HepG2 (cell line): ENCODE data around the gene TMEM132D. TPM values are rescaled to one million over a fixed set of nuclear protein-coding genes. Genes with fewer than 3 reads are reported as not detected.

Experiments
- ATAC-seq: fragments of 200-7000 bp; cut with Tn5 transposase; 3 replicates; pipeline ENCODE4 v1.9.1; 2020; ENCODE audit warnings: mild to moderate bottlenecking, moderate library complexity
- BruUV-seq: library from RNA; stranded (reverse); fragments of 400-500 nt; replicated peaks from 2 replicates; lab custom pipeline; 2021; lab: Mats Ljungman, UMichigan
- CTCF ChIA-PET: fragments of 300-600 bp; formaldehyde crosslinking; extraction: SDS; loops from one replicate; lab custom pipeline; 2021; ENCODE audit warnings: low total read pairs, inconsistent platforms, low intra/inter-chr PET ratio; lab: Yijun Ruan, JAX
- POLR2A ChIA-PET: fragments of 350-600 bp; sonication (Branson Sonifier 250); formaldehyde crosslinking; loops from one replicate; lab custom pipeline; 2020; ENCODE audit warnings: antibody characterized with exemption, inconsistent platforms; lab: Yijun Ruan, JAX
- DNase-seq: peaks from one replicate; pipeline ENCODE4 v3.0.0-alpha.2; 2015; ENCODE audit warnings: low spot score
- FAIRE-seq: peaks from 3 replicates; lab custom pipeline; 2011; peaks lifted over from hg19 to GRCh38; lab: Jason Lieb, UNC
- H2AFZ ChIP-seq: one replicate; pipeline ENCODE4 v1.6.1; 2011; ENCODE audit warnings: low read length, inconsistent platforms
- H3K27ac ChIP-seq: fragments of 300-600 bp; 3 replicates; pipeline ENCODE4 v1.8.0; 2011; ENCODE audit warnings: mixed run types, mild to moderate bottlenecking, mixed read lengths, low read length, inconsistent platforms; ENCODE audit not compliant: insufficient read depth; ENCODE audit errors: extremely low read length
- H3K27me3 ChIP-seq, 2 experiments: fragments of 200-600 bp in 1 of 2; 2 replicates in 1 of 2; 3 replicates in 1 of 2; pipeline versions ENCODE4 v1.6.0 to v1.8.0; 2011; ENCODE audit warnings: low read length in 2 of 2, mild to moderate bottlenecking in 2 of 2, moderate library complexity in 2 of 2, inconsistent platforms in 1 of 2; ENCODE audit not compliant: insufficient read depth in 2 of 2, control insufficient read depth in 1 of 2
- H3K36me3 ChIP-seq, 2 experiments: fragments of 200-600 bp in 1 of 2; replicated peaks in 1 of 2; 2 replicates in 1 of 2; 3 replicates in 1 of 2; pipeline versions ENCODE4 v1.5.1 to v1.8.0; 2011; ENCODE audit warnings: low read length in 2 of 2, inconsistent platforms in 1 of 2; ENCODE audit not compliant: insufficient read depth in 2 of 2, control insufficient read depth in 1 of 2
- H3K4me1 ChIP-seq: 2 replicates; pipeline ENCODE4 v1.5.1; 2012; ENCODE audit warnings: low read length, inconsistent platforms; ENCODE audit not compliant: insufficient read depth
- H3K4me2 ChIP-seq: 2 replicates; pipeline ENCODE4 v1.6.0; 2011; ENCODE audit warnings: low read depth, low read length, inconsistent platforms
- H3K4me3 ChIP-seq, 3 experiments: fragments of 200-600 bp in 1 of 3; sonication (generic), shearing (Covaris generic) in 1 of 3; replicated peaks in 1 of 3; 2 replicates each; pipeline ENCODE4 v1.5.1; 2011 to 2016; ENCODE audit warnings: low read length in 3 of 3, inconsistent platforms in 2 of 3, low read depth in 2 of 3, mild to moderate bottlenecking in 2 of 3, control low read depth in 1 of 3, mixed read lengths in 1 of 3; ENCODE audit not compliant: insufficient read depth in 1 of 3
- H3K79me2 ChIP-seq: one replicate; pipeline ENCODE4 v1.6.1; 2011; ENCODE audit warnings: low read length, inconsistent platforms; ENCODE audit not compliant: insufficient read depth
- H3K9ac ChIP-seq: 2 replicates; pipeline ENCODE4 v1.6.0; 2011; ENCODE audit warnings: mild to moderate bottlenecking, low read depth, low read length, inconsistent platforms; ENCODE audit not compliant: insufficient read depth
- H3K9me3 ChIP-seq: 2 replicates; pipeline ENCODE4 v1.5.1; 2012; ENCODE audit warnings: mild to moderate bottlenecking, low read length
- H4K20me1 ChIP-seq: 2 replicates; pipeline ENCODE4 v1.6.0; 2011; ENCODE audit warnings: inconsistent platforms, mild to moderate bottlenecking, low read length, moderate library complexity; ENCODE audit not compliant: insufficient read depth
- HNRNPH1 ChIP-seq: fragments of 200-400 bp; formaldehyde crosslinking; optimal IDR thresholded peaks from 2 replicates; pipeline ENCODE3; 2017; ENCODE audit warnings: mild to moderate bottlenecking, low read depth, low read length
- ISX ChIP-seq: sonication (generic); formaldehyde crosslinking; conservative IDR thresholded peaks from 2 replicates; pipeline ENCODE4 v1.5.0; 2020; ENCODE audit warnings: missing genetic modification reagents
- NFYC ChIP-seq: IDR thresholded peaks from 2 replicates; pipeline ENCODE4 v1.6.1; 2016; ENCODE audit warnings: missing genetic modification reagents, missing compliant biosample characterization
- POLR2AphosphoS5 ChIP-seq: IDR thresholded peaks from 2 replicates; pipeline ENCODE4 v1.6.1; 2012; ENCODE audit warnings: low read depth, low read length
- RAD51 ChIP-seq: fragments of 450-650 bp; IDR thresholded peaks from 2 replicates; pipeline ENCODE4 v1.6.1; 2016; ENCODE audit warnings: borderline replicate concordance
- ZNF160 ChIP-seq: sonication (generic); formaldehyde crosslinking; IDR thresholded peaks from 2 replicates; pipeline ENCODE4 v1.8.0; 2022; ENCODE audit warnings: mild to moderate bottlenecking, inconsistent platforms, missing genetic modification reagents
- WGBS: methylation state at CpG from one replicate; pipeline ENCODE4 v1.1.6; 2017; ENCODE audit warnings: low lambda C conversion rate; 5-methylcytosine and 5-hydroxymethylcytosine counted together
- in situ Hi-C: cut with HindIII; loops from 2 replicates; pipeline ENCODE4 v1.10.0; 2017; ENCODE audit warnings: low pct_unique_long_range_greater_than_20kb; ENCODE audit not compliant: extremely low pct_ligation_motif_present
- intact Hi-C: fragments of 100-400 bp; cut with micrococcal nuclease; formaldehyde crosslinking; loops from one replicate; pipeline ENCODE4 v1.10.0; 2022; ENCODE audit not compliant: unreplicated experiment
- polyA plus RNA-seq, 8 experiments: library from polyadenylated mRNA; depleted of rRNA in 3 of 8; stranded (reverse) in 7 of 8; unstranded in 1 of 8; fragments of >200 nt; fragmentation: Illumina TruSeq in 4 of 8; extraction: Trizol in 4 of 8; gene quantifications; 2 replicates each; pipeline versions ENCODE4 v1.2.1 to v1.2.3, GENCODE V29; 2011 to 2016; ENCODE audit warnings: low read depth in 4 of 8, missing spikeins in 1 of 8, mixed read lengths in 1 of 8; ENCODE audit not compliant: insufficient read depth in 1 of 8
- total RNA-seq, 5 experiments: library from RNA; depleted of rRNA; stranded (reverse); fragments of >200 nt; fragmentation: Illumina TruSeq; extraction: Trizol; gene quantifications; 2 replicates each; pipeline ENCODE4 v1.2.3, GENCODE V29; 2016; ENCODE audit warnings: low read depth in 1 of 5
- TF ChIP-seq, protein P1 (sequence below): IDR thresholded peaks from 2 replicates; pipeline ENCODE4 v1.6.1; 2016; ENCODE audit warnings: mild to moderate bottlenecking
- TF ChIP-seq, protein P2 (sequence below): sonication (generic); formaldehyde crosslinking; IDR thresholded peaks from 2 replicates; pipeline ENCODE4 v1.8.1; 2023; ENCODE audit warnings: mild to moderate bottlenecking, missing genetic modification reagents, borderline replicate concordance
- TF ChIP-seq, protein P3 (sequence below): sonication (generic); formaldehyde crosslinking; IDR thresholded peaks from 2 replicates; pipeline ENCODE4 v1.4.0; 2020; ENCODE audit warnings: missing genetic modification reagents

The TMEM132D gene
- total and polyA plus RNA-seq, 2 of the 13 experiments (the other 11 are each of a cell fraction or from before 2014, with no cell fraction given): not detected

DNA sequence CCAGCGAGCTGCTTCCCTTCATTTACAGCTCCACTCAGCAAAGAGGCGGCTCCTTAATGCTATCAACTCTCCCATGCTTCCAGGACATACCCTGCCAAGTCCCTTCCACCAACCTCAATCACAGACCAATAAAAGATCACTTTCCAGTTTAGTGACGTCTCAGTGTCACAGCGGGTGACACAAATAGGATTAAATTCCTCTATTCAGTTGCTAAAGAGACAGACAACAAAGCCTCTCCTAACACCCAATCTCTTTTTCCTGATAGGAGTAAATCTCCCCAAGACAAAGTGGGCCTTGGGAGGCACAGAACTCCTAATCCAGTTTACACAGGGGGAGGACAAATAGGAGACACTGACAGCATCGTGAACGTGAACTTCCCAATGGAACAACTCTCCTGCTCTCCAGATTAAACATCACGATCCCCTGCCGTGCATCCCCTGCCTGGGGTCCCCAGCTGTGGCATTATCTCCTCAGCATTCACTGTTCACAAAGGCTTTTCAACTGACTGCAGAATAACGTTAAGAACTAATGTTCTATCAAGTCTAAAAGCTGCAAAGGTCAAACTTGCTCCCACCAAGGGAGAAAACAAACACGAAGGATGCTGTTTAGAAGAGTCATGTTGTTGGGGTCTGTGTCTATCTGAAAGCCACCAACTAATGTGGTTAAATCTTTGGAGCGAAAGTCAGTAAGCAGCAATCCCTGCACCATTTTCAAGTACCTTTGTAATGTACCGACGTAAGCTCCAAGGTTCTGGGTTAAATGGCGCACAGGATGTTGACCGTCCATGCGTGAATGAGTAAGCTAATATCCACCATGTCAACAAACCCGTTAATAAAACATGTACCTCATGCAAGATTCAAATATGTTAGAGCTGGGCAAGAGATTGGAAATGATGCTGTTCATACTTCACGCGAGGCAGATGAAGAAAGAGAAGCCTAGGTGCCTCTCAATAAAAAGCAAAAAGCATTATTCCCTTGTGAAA lies 31.5 kb downstream of the TMEM132D start:
- no peaks in the 10 kb centered on the region for H4K20me1 ChIP-seq
- POLR2A ChIA-PET: no interaction called here
- TF ChIP-seq RAD51: no peak
- no peak for TF ChIP-seq HNRNPH1
- no peak for TF ChIP-seq NFYC (CRISPR knock-in tag)
- TF ChIP-seq, protein P1, sequence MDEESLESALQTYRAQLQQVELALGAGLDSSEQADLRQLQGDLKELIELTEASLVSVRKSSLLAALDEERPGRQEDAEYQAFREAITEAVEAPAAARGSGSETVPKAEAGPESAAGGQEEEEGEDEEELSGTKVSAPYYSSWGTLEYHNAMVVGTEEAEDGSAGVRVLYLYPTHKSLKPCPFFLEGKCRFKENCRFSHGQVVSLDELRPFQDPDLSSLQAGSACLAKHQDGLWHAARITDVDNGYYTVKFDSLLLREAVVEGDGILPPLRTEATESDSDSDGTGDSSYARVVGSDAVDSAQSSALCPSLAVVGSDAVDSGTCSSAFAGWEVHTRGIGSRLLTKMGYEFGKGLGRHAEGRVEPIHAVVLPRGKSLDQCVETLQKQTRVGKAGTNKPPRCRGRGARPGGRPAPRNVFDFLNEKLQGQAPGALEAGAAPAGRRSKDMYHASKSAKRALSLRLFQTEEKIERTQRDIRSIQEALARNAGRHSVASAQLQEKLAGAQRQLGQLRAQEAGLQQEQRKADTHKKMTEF (CRISPR knock-in tag): no peak
- TF ChIP-seq, protein P2, sequence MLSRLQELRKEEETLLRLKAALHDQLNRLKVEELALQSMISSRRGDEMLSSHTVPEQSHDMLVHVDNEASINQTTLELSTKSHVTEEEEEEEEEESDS: no peak
- TF ChIP-seq, protein P3, sequence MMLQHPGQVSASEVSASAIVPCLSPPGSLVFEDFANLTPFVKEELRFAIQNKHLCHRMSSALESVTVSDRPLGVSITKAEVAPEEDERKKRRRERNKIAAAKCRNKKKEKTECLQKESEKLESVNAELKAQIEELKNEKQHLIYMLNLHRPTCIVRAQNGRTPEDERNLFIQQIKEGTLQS (CRISPR knock-in tag): no peak
- TF ChIP-seq ZNF160 (CRISPR knock-in tag): no peak
- TF ChIP-seq ISX (CRISPR knock-in tag): no peak
- no peak for TF ChIP-seq POLR2AphosphoS5
- TF ChIP-seq, all 625 proteins: peak for 0
- Histone ChIP-seq H3K4me2 (no peak overlapping the region), H3K4me3 (no peak overlapping the region), H3K36me3 (no peaks in the 10 kb centered on the region), H3K27me3 (peaks cover 0 to 5% of the 10 kb centered on the region in 2 experiments; a peak in 1 of 5 replicates), H3K9ac (no peak overlapping the region), H3K4me1 (no peaks in the 10 kb centered on the region), H3K79me2 (no peaks in the 10 kb centered on the region), H3K9me3 (no peaks in the 10 kb centered on the region), H2AFZ (no peak overlapping the region), H3K27ac (no peak overlapping the region)
- DNase-seq (no peak), ATAC-seq (no peak), FAIRE-seq (no peak)
- BruUV-seq: no TSS peak
- in situ Hi-C loops: no loop called here
- WGBS: 28% methylated on average over 19 of the region's 19 CpGs
- CTCF ChIA-PET: no interaction called here
- intact Hi-C loops: no loop called here
